B cell (primary cell): Measurements from ENCODE around the gene CCDC28B. TPM values are rescaled to one million over a fixed set of nuclear protein-coding genes. Genes with fewer than 3 reads are reported as not detected.

Source experiments
- ATAC-seq: fragments of 200-7000 bp; cut with Tn5 transposase; one replicate; pipeline ENCODE4 v1.10.0; 2021; ENCODE audit warnings: low read depth, mild to moderate bottlenecking, moderate number of reproducible peaks, moderate library complexity
- CTCF ChIA-PET: fragments of 350-600 bp; sonication (Branson Sonifier 250); formaldehyde crosslinking; loops from one replicate; lab custom pipeline; 2021; ENCODE audit warnings: antibody characterized with exemption, inconsistent platforms; lab: Charles Lee
- POLR2A ChIA-PET: fragments of 350-600 bp; sonication (Branson Sonifier 250); formaldehyde crosslinking; loops from one replicate; lab custom pipeline; 2021; ENCODE audit warnings: antibody characterized with exemption; lab: Charles Lee
- DNase-seq: peaks from one replicate; pipeline ENCODE4 v3.0.0; 2013
- H2AFZ ChIP-seq: 2 replicates; pipeline ENCODE4 v1.6.1; 2012; ENCODE audit warnings: mild to moderate bottlenecking, low read depth, low read length; ENCODE audit not compliant: insufficient read depth, poor library complexity, severe bottlenecking
- H3K27ac ChIP-seq, 2 donors: 1 replicate in 1 of 2; 2 replicates in 1 of 2; pipeline ENCODE4 v1.5.1; 2012 to 2013; ENCODE audit warnings: low read length in 2 of 2, mild to moderate bottlenecking in 2 of 2, moderate library complexity in 1 of 2
- H3K27me3 ChIP-seq, 4 experiments: fragments of 200-600 bp in 1 of 4; sonication (generic) in 1 of 4; replicated peaks in 1 of 4; 1 replicate in 2 of 4; 2 replicates in 2 of 4; pipeline versions ENCODE4 v1.6.1 to v1.7.0; 2013 to 2016; ENCODE audit warnings: low read length in 3 of 4, mild to moderate bottlenecking in 2 of 4, mixed read lengths in 1 of 4, moderate library complexity in 1 of 4; ENCODE audit not compliant: insufficient read depth in 4 of 4, control insufficient read depth in 3 of 4; ENCODE audit errors: control extremely low read depth in 1 of 4
- H3K36me3 ChIP-seq, 2 experiments: replicated peaks in 1 of 2; 1 replicate in 1 of 2; 2 replicates in 1 of 2; pipeline versions ENCODE4 v1.6.1 to v1.7.1; 2013; ENCODE audit warnings: low read length in 1 of 2; ENCODE audit not compliant: insufficient read depth in 2 of 2, control insufficient read depth in 1 of 2; ENCODE audit errors: control extremely low read depth in 1 of 2, extremely low read depth in 1 of 2
- H3K4me1 ChIP-seq, 2 donors: fragments of 200-600 bp in 1 of 2; sonication (generic) in 1 of 2; 1 replicate in 1 of 2; 2 replicates in 1 of 2; pipeline versions ENCODE4 v1.5.1 to v1.6.1; 2013 to 2017; ENCODE audit warnings: low read length in 2 of 2; ENCODE audit not compliant: control insufficient read depth in 2 of 2, insufficient read depth in 2 of 2
- H3K4me2 ChIP-seq: replicated peaks from 2 replicates; pipeline ENCODE3; 2012; ENCODE audit warnings: mild to moderate bottlenecking, low read depth, low read length; ENCODE audit not compliant: poor library complexity, severe bottlenecking
- H3K4me3 ChIP-seq, 5 experiments: fragments of 200-600 bp in 1 of 5; sonication (generic) in 1 of 5; 1 replicate in 3 of 5; 2 replicates in 2 of 5; pipeline versions ENCODE4 v1.5.1 to v1.7.0; 2011 to 2016; ENCODE audit warnings: low read length in 4 of 5, mild to moderate bottlenecking in 4 of 5, low read depth in 2 of 5, control low read depth in 1 of 5, moderate library complexity in 1 of 5; ENCODE audit not compliant: insufficient read depth in 1 of 5; ENCODE audit errors: control extremely low read depth in 1 of 5, extremely low read depth in 1 of 5
- H3K79me2 ChIP-seq: fragments of 200-600 bp; sonication (generic); one replicate; pipeline ENCODE4 v1.6.0; 2016; ENCODE audit warnings: low read length; ENCODE audit not compliant: control insufficient read depth, insufficient read depth
- H3K9ac ChIP-seq: fragments of 200-600 bp; sonication (generic); 2 replicates; pipeline ENCODE4 v1.6.1; 2017; ENCODE audit warnings: mild to moderate bottlenecking, low read length, moderate library complexity
- H3K9me3 ChIP-seq, 3 donors: one replicate each; pipeline versions ENCODE4 v1.6.1 to v1.7.1; 2013; ENCODE audit warnings: low read length in 2 of 3; ENCODE audit not compliant: control insufficient read depth in 2 of 3, insufficient read depth in 1 of 3; ENCODE audit errors: control extremely low read depth in 1 of 3
- H4K20me1 ChIP-seq: 2 replicates; pipeline ENCODE4 v1.6.0; 2012; ENCODE audit warnings: mild to moderate bottlenecking, low read length; ENCODE audit not compliant: insufficient read depth, control insufficient read depth, poor library complexity, severe bottlenecking
- H3K27ac Mint-ChIP-seq: one replicate; pipeline ENCODE4 v1.8.0; 2021; ENCODE audit warnings: mixed read lengths
- H3K27me3 Mint-ChIP-seq: one replicate; pipeline ENCODE4 v1.8.0; 2021; ENCODE audit warnings: mixed read lengths
- H3K4me1 Mint-ChIP-seq: one replicate; pipeline ENCODE4 v1.8.0; 2021; ENCODE audit warnings: mixed read lengths
- H3K4me3 Mint-ChIP-seq: one replicate; pipeline ENCODE4 v1.8.0; 2021; ENCODE audit warnings: mixed read lengths
- H3K9me3 Mint-ChIP-seq: one replicate; pipeline ENCODE4 v1.8.0; 2022; ENCODE audit warnings: mixed read lengths; ENCODE audit not compliant: insufficient read depth
- CTCF ChIP-seq: fragments of 200-600 bp; IDR thresholded peaks from one replicate; pipeline ENCODE4 v1.8.0; 2022; ENCODE audit warnings: antibody characterized with exemption, mild to moderate bottlenecking
- EZH2 ChIP-seq: IDR thresholded peaks from 2 replicates; pipeline ENCODE4 v1.6.1; 2012; ENCODE audit warnings: borderline replicate concordance, low read depth, mild to moderate bottlenecking, moderate library complexity, low read length; ENCODE audit not compliant: insufficient read depth, poor library complexity, severe bottlenecking
- WGBS: methylation state at CpG from one replicate; pipeline ENCODE4 v1.1.5; 2013; ENCODE audit warnings: missing lambda C conversion rate; ENCODE audit not compliant: insufficient coverage; 5-methylcytosine and 5-hydroxymethylcytosine counted together
- intact Hi-C: fragments of 100-400 bp; cut with micrococcal nuclease; formaldehyde crosslinking; loops from one replicate; pipeline ENCODE4 v1.10.0; 2022
- polyA plus RNA-seq: library from polyadenylated mRNA; depleted of rRNA; stranded (reverse); fragments of >200 nt; gene quantifications from 2 replicates; pipeline ENCODE4 v1.2.3, GENCODE V29; 2012
- total RNA-seq, 2 donors: library from RNA; stranded (reverse); fragments of 120-200 nt in 1 of 2; gene quantifications; 1 replicate in 1 of 2; 2 replicates in 1 of 2; pipeline versions ENCODE4 v1.2.3 to v1.2.4, GENCODE V29; 2013 to 2022

Gene CCDC28B
- total and polyA plus RNA-seq, 2 donors (not counting 1 experiment from before 2014, with no cell fraction given), result 7.8 to 8.0 TPM

- TF ChIP-seq CTCF, result peak; percentile 30
- no peak for TF ChIP-seq EZH2
- H3K4me3 ChIP-seq, result peak overlapping the region; percentile 50 to 77 (median 69)
- CTCF ChIA-PET, result interaction anchor here (0.8 to 8.7 kb wide), 39 partner anchors 9 to 276 kb away, joined by 3 to 118 read pairs (median 5); partner anchors contain the start of genes BSDC1, DCDC2B, EIF3I and FAM167B
- no peaks in the 10 kb centered on the region for H3K9me3 Mint-ChIP-seq
- H3K36me3 ChIP-seq, result no peaks in the 10 kb centered on the region
- POLR2A ChIA-PET, result interaction anchor here (0.5 to 4.3 kb wide), 22 partner anchors 9 to 154 kb away, joined by 3 to 60 read pairs (median 6); partner anchors contain the start of genes BSDC1, CCDC28B, HDAC1 and LCK
- peaks cover 20% of the 10 kb centered on the region for H3K4me1 Mint-ChIP-seq
- H3K4me2 ChIP-seq, result peak overlapping the region; percentile 92
- WGBS, result 7% methylated on average over 61 of the region's 62 CpGs
- H2AFZ ChIP-seq, result peak overlapping the region; percentile 86
- no peaks in the 10 kb centered on the region for H4K20me1 ChIP-seq
- ATAC-seq (peak; percentile 79), DNase-seq (peak; percentile 75)
- no peaks in the 10 kb centered on the region for H3K27me3 ChIP-seq
- peak overlapping the region; percentile 76 for H3K9ac ChIP-seq
- H3K27me3 Mint-ChIP-seq, result no peaks in the 10 kb centered on the region
- H3K79me2 ChIP-seq, result no peaks in the 10 kb centered on the region
- H3K9me3 ChIP-seq, result no peaks in the 10 kb centered on the region
- H3K27ac ChIP-seq, result peak overlapping the region; percentile 4 to 61
- H3K27ac Mint-ChIP-seq, result peak overlapping the region; percentile 93
- H3K4me3 Mint-ChIP-seq, result peak overlapping the region; percentile 95
- H3K4me1 ChIP-seq, result peaks cover 16 to 31% of the 10 kb centered on the region in 2 donors
- intact Hi-C loops, result loop anchor here (1.0 to 5.0 kb wide), 6 partner anchors 10 to 94 kb away; partner anchors contain the start of genes DCDC2B, EIF3I, IQCC and TMEM234
These were observed 40.0 kb downstream of the CCDC28B start for GRCh38 chr1:32240140-32240951.
